HG03354 (cell line): ENCODE data around the gene TMEM183A.

ENCODE experiments used
- ATAC-seq: cut with Tn5 transposase; IDR thresholded peaks from one replicate; pipeline ENCODE4 v1.9.1; 2021; ENCODE audit warnings: mild to moderate bottlenecking; ENCODE audit not compliant: unreplicated experiment, poor library complexity, severe bottlenecking

TMEM183A gene

DNA sequence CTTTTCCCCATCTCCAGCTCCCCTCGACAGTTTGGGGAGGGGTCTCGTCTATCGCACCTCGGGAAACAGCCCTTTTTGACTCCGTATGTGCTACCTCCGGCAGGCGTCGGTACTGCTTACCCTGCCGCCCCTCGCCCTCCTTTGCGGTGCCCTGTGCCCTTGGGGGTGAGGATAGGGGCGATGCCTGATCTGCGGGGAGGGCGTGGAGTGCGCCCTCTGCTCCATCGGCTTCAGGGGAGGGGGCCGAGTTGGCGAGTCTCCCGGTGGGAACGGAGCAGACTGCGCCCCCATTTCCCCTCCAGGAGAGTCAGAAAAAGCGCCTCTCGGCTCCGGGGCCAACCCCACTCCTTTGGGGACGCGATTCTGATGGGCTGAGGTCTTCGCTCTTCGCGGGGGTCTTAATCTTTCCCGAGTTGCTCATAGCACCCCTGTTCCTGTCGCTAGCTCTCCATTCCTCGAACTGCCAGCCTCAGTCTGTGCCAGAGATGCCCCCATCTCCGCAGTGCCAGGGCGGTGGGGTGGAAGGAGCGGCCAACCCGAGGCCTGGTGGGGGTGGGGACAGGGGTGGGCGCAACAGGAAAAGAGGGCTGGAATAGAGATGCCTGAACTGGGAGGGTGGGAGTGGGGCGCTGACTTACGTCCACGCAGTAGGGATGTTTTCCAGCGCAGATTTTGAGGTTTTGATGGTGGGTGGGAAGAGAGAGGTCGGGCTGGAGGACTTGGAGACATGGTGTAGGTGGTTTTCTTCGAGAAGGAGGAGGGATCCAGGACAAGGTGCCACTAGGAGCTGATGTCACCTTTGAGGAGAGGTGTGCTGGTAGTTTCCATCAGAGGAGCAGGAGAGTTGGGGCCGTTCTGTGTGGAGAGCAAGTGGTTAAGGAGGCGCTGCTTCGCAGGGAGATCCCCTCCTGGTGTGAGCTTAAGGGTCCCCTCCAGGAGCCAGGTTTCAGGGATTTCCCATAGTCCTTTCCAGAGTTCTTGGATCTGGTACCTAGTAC lies 19.8 kb downstream of the TMEM183A start:
- ATAC-seq = peak; percentile 27

DNA sequence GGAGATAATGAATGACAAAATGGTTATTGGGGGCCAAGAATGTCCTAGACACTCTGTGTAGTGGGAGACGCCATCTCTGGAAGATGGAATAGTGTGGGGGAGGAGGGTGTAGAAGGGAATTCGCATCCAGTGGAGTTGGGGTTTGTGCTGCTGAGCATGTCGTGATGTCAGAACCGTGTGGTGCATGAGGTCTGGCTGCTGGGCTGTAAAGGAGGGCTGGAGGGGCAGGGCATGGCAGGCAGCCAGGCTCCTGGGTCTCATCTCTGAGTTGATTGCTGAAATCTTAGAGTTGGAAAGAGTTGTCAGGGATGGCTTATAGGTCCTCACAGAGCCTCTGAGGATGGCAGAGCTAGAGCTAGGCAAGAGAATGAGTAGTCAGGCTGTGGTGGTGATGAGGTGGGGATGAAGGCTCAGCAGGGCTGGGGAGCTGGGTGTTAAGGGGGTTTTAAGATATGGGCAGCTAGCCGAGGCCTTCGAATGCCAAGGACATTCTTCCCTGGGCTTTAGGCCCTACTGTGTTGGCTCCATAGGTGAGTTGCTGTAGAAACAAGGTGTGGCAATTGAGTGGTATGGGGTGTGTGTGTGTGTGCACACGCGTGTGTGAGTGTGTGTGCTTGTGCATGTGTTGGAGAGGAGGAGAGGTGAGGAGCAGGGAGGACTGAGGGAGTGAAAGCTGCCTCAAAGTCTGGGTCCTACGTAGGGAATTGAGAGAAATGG lies 21.1 kb downstream of the TMEM183A start:
- no peak for ATAC-seq

DNA sequence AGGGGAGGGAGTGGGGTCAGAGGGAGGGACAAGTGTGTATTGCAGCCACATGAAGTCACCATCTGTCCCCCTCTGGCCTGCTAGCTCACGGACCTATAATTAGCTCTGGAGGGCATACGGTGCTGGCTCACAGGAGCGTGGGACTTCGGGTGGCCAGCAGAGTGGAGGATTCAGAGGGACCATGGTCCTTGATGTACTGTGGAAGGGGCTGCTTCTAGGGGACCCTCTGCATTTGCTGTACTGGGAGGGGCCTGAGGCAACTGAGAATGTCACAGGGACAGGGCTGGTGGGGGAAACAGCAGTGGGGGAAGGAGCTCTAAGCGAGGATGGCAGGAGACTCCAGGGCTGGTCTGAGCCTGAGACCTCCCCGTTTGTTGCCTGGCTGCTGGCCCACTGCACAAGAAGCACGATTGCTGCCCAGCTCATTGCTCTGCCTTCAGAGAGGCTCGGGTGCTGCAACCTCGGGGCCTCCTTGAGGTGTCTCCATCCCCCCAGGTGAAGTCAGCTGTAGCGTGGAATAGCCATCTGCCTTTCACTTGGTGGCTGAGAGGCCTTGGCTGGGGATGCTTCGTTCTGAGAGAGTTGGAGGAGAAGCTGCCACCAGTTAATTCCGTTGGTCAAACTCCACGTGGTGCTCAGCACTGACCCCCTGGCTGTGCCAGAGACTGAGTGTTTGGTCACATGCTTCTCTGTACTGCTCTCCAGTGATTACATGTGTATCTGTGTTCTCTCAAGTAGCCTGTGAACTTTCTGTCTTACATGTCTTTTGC lies 21.8 kb downstream of the TMEM183A start:
- no peak for ATAC-seq

DNA sequence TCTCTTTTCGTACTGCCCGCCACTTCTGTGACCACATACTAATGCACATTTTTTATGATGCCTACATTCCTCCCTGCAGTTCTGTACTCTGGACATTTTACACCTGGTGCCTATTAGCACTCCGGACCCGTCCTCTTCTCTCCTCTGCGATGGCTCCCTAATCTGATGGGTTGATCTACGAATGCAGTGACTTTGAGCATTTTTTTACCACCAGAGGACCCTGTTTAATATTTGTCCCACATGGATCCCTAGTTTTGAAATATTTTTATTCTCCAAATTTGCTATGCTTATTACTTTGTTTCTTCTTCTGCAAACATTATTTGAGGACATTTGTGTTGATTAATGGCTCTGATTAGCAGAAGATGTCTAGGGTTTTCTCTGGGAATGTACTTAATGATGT lies 24.3 kb downstream of the TMEM183A start:
- no peak for ATAC-seq

DNA sequence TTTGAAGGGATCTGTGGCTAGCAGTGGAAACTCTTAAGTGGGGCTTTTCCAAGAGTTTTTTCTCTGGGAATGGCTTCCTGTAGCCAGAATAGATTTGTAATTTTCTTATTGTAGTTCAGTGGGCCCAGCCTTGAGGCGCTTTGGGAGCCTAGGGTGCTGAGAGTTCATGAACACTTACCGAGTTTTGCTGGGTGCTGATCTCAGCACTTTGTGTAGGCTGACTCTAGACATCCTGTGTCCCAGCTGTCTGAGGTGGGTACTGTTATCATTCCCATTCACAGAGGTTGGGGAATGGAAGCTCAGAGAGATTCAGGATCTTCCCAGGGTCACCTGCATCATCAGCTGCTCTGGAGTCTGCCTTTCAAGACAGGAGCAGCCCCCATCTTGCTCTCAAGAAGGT lies 26.1 kb downstream of the TMEM183A start:
- ATAC-seq = no peak

DNA sequence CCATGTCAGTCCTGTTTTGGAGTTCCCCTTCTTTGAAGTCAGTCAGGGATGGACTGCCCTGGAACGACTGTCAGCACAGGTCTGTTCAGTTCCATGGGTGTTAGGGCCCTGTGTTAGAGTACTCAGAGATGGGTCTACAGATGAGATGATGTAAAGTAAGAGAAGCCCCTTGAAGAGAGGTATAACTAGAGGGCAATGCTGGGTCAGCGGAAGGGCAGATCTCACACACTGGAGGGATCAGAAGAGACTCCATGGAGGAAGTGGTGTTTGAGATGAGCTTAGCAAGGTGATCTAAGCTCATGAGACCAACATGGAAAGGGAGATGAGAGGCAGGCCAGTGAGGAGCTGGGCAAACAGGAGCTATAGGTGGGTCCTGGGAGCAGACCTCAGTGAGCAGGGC lies 26.7 kb downstream of the TMEM183A start:
- ATAC-seq = no peak

DNA sequence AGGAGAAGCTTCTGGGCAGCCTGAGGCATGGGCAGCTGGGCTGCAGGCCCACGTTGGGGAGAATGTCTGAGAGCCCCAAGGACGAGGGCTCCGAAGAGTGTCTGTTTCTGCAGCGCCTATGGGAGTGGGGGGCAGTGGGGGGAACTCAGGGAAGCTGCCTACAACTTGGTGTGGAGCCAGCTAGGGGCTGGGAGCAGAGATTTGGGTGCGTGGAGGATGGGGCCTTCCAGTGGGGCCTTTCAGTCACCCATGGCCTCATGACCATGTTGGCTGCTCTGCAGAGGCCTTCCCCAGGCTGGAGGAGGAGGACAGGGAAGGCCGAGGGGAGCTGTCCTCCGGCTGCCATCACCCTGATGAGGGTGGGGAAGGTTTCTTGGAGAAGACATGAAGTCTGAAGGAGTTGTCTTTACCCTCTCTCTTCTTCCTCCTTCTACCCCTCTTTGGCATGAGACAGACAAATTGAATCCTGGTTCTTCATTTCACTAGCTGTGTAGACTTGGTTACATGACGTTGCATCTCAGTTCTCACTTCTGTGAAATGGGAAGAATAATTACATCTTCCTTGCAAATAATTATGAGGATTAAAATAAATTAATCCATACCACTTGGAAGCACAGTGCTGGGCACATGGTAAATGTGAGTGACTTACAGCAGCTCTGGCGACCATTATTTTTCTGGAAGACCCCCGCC lies 27.4 kb downstream of the TMEM183A start:
- no peak for ATAC-seq

DNA sequence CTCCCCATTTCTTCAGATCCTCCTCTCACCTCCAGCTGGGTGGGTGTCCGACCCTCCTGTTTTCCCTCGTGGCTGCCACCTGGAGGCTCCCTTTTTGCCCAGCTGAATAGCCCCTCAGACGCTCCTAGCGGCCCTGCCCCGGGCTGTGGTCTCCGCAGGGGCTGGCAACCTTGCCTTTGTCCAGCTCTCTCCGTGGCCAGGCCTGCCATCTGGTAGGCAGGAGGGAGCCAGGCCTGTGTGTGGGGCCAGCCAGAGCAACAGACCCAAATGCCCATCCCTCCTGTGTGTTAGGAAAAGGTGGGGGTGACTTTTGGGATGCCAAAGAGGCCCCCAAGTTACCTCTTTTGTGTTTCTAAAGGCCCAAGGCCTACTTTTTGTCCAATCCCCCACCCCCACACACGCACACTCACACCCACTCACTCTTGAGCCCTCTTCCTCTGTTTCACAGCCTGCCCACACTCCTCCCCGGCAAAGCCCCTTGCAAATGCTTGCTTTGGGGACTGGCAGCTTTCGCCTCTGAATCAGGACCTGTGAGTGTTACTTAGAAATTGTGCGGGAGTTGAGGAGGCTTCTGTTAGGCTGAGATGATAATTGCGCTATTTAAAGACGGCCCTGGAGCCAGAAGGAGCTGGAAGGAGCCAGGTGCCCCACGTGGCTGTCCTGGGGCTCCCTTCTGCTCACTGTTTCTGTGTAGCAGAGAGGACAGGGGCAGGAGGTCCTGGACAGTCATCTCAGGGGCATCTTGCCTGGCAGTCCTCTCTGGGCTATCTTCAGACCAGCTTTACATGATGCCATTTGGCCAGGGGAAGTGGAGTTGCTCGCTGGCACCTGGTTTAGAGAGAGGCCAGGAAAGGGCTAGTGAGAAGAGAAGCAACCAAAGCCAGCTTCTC lies 28.2 kb downstream of the TMEM183A start:
- no peak for ATAC-seq

DNA sequence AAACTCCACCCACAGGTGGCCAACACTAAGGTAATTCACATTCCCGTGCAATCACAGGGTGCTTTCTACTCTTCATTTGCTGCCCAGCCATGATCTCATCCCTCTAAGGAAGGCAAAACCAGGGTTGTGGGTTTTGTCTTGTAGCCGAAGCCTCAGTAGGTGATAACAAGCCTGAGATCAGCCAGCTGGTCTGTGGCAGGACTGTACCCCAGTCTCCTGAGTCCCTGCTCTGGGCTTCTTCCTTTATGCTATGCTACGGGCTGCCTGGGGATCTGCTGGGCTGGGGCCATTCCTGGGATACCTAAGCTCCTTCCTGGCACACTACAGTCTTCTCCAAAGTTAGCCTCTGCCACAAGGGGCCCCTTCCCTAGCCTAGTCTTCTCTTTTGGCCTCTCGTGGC lies 29.0 kb downstream of the TMEM183A start:
- no peak for ATAC-seq

DNA sequence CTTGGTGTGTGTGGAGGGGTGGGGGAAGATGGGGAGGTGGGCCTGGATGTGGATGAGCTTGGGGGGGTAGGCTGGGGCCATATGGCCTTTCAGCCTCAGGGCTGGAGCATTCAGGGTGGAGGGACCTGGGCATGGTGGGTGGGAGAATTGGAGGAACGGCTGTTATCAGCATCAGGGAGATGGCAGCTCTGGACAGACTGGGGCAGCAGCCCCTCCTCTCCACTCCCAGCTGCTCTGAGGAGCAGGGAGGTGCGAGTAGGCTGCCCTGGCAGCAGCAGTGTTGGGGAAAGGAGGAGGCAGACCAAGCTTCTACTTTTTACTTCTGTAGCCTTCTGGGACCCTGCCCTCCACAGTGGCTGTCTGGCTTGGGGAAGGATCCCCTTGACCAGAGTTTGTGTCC lies 29.4 kb downstream of the TMEM183A start:
- no peak for ATAC-seq

DNA sequence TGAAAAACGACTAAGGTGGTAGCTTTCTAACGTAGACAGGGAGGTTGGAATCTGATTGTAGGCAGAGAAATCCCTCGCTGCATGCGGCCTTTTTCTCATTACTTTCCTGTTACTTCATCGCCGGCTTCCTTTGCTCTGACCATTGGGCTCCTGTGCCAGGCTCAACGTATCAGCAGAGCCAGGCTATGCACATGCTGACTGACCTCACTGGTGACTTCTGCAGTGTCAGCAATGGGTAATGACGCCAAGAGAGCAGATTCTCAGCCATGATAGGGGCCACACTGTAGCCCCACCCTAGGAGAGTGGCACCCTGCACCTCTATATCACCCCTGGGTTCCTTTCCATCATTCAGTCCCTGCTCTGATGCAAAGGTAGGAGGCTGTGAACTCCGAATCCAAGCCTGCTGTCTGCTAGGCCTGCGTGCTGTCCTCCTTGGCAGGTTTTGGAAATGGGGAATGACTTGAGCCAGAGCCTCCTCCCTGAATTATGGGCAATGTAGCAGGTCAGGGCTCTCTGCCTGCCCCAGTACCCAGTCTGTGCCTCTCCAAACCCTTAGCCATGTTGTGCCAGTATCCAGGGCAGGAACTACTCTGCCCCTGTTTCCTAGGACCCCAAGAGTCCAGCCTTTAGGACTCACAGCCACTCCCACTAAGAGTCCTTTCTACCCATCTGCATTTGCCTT lies 30.5 kb downstream of the TMEM183A start:
- no peak for ATAC-seq

DNA sequence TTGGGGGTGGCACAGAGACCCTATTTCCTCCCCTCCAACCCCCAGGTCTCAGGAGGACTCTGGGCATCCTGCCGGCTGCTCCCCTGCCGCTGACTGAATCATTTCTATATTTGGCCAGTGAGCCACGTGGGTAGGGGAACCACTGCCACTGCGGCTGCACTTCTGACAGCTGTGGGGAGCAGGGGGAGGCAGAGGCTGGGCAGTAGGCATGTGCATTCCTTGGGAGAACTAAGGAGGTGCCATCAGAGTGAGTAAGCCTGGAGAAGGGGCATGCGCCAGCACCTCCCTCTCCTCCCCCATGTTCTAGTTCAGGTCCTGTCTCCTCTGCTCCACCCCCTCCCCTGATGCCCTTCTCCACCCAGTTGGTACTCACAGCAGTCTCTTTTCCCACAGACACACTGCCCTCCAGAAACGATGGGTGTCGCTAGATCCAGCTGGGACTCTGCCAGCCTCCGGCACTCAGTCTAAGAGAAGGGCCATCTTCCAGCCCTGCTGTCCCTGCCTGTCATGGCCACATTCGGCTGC lies 31.1 kb downstream of the TMEM183A start:
- ATAC-seq = no peak

DNA sequence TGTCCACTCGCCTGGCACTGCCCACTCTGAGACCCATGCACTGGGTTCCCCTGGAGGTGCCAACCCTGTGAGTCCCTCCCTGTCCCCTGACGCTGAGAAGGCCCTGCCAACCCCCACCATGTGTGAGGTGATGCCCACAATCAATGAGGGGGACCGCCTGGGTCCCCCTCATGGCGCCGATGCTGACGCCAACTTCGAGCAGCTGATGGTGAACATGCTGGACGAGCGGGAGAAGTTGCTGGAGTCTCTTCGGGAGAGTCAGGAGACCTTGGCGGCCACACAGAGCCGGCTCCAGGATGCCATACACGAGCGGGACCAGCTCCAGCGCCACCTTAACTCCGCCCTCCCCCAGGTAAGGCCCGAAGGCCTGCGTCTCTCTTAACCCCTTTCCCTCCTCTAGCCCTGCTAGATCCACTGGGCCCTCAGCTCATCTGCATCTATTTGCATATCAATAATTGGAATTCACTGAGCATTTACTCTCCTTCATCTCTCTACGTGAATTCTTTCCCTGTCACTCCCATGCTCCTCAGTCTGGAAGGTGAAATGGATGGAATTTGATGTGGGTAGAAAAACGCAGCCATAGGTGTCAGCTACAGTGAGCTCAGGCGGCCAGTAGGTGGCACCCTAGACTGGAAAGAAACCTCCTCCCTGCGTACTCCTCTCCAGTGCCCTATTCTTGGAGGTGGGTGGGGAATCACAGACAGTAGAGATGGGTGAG lies 31.9 kb downstream of the TMEM183A start:
- no peak for ATAC-seq

DNA sequence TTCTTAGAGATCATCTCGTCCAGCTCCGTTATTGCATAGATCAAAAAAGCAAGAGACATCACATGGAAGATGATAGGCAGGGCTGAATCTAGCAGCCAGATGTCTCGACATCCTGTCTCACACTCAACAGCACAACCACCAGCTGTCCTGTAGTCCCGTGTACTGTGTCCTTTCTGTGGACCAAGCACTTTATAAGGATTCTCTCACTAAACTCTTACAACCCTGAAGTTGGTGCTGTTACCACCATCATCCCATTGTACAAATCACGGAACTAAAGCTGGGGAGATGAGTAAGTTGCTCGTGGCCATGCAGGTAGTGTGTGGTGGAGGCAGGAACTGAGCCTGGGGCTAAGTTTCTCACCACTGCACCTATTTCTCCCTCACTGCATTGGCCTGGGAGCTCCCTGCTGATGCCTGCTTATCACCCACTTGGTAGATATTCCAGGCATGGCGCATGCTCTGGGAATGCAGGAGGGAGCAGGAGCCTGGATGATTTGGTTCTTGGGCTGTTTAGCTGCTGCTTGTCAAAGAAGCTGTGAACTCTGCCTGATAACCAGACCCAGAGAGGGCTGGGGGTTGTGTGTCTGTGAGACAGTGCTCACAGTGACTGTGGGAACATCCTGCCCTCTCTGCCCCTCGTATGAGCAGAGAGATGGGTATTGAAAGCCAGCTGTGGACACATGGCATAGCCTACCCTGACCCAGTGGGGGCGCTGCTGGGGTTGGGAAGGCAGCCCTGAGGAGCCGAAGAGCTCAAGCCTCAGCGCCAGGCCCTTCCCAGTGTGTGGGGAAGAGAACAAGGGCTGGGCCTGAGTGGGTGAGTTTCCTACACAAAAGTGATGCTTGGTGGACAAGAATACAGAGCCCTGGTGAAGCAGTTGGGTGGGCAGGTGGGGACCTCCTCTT lies 32.7 kb downstream of the TMEM183A start:
- ATAC-seq = no peak

DNA sequence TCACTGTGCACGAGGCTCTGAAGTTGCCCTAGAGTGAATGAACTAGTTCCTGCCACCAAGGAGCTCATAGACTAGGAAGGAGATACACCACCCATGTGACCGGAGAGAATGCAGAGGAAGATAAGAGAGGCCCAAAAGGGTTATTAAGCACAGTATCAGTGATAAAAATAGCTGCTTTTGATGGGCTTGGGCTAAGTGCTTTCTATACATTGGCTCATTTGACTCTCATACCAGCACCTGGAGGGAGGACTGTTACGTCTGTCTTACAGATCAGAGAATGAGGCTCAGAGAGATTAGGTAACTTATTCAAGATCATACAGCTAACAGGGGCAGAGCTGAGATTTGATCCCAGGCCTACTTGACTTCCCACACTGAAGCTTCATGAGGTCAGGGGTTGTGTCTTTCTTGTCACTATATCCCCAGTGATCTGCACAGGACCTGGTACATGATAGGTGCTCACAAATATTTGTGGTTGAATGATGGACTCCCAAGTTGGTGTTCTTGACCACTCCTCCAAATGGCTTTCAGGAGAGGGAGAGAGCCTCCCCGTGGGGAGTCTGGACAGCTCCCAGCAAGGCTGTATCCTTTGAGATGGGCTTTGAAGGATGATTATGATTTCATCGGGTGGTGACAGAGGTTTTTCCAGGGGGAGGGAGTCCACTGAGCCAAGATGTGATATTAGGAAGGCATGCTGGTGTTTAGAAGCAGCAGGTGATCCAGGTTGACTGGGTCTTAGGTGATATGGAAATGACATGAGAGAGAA lies 33.5 kb downstream of the TMEM183A start:
- no peak for ATAC-seq
